Mesodermal cell (in vitro differentiated cells): Measurements from ENCODE around the gene OR2B2.
A peak's percentile ranks its signal among the peaks of the same experiment; 100 is the strongest.

Source experiments
- H3K27ac ChIP-seq: 2 replicates; pipeline ENCODE4 v1.7.0; 2013; ENCODE audit warnings: mild to moderate bottlenecking, low read depth, low read length, moderate library complexity; ENCODE audit not compliant: severe bottlenecking
- H3K36me3 ChIP-seq: 2 replicates; pipeline ENCODE4 v1.7.1; 2013; ENCODE audit warnings: mild to moderate bottlenecking, low read length, moderate library complexity; ENCODE audit not compliant: control insufficient read depth, insufficient read depth
- H3K4me1 ChIP-seq: one replicate; pipeline ENCODE4 v1.7.1; 2013; ENCODE audit warnings: mild to moderate bottlenecking, low read length; ENCODE audit not compliant: insufficient read depth, control insufficient read depth, poor library complexity, severe bottlenecking
- H3K4me3 ChIP-seq: 2 replicates; pipeline ENCODE4 v1.7.0; 2013; ENCODE audit warnings: low read length, control low read depth, mild to moderate bottlenecking; ENCODE audit not compliant: insufficient read depth, poor library complexity, severe bottlenecking; ENCODE audit errors: extremely low read depth
- H3K9me3 ChIP-seq: 2 replicates; pipeline ENCODE4 v1.7.1; 2013; ENCODE audit warnings: mild to moderate bottlenecking, low read length, moderate library complexity; ENCODE audit not compliant: control insufficient read depth
- WGBS, 2 experiments: methylation state at CpG; one replicate each; pipeline ENCODE4 v1.1.5; 2013; ENCODE audit warnings: missing lambda C conversion rate in 2 of 2; ENCODE audit not compliant: insufficient coverage in 2 of 2; 5-methylcytosine and 5-hydroxymethylcytosine counted together

The OR2B2 gene

GRCh38 chr6:27893836-27894807 is 18.1 kb downstream of the OR2B2 start:
- Histone ChIP-seq H3K4me3 (peak overlapping the region; percentile 72), H3K9me3 (no peaks in the 10 kb centered on the region), H3K4me1 (peaks cover 8% of the 10 kb centered on the region), H3K27ac (peak overlapping the region; percentile 97), H3K36me3 (no peaks in the 10 kb centered on the region)
- 0% methylated on average over 39 to 40 of the region's 48 CpGs for WGBS, 2 experiments

GRCh38 chr6:27893059-27893835 is 18.9 kb downstream of the OR2B2 start:
- Histone ChIP-seq H3K4me3 (peak overlapping the region; percentile 72), H3K4me1 (peaks cover 8% of the 10 kb centered on the region), H3K9me3 (no peaks in the 10 kb centered on the region), H3K27ac (peak overlapping the region; percentile 97), H3K36me3 (no peaks in the 10 kb centered on the region)
- 0 to 1% methylated on average over 23 to 36 of the region's 41 CpGs for WGBS, 2 experiments

DNA sequence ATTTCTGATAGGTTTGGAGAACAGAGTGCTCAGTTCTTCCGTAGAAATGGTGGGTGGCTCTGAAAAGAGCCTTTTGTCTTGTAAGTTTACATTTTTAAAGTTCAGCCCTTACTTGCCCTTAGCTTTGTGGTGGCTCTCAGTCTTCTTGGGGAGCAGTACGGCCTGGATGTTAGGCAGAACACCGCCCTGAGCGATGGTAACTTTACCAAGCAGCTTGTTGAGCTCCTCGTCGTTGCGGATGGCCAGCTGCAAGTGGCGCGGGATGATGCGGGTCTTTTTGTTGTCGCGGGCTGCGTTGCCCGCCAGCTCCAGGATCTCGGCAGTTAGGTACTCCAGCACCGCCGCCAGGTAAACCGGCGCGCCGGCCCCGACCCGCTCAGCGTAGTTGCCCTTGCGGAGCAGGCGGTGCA is 19.5 kb downstream of the OR2B2 start:
- peaks cover 8% of the 10 kb centered on the region for H3K4me1 ChIP-seq
- H3K9me3 ChIP-seq = no peaks in the 10 kb centered on the region
- peak overlapping the region; percentile 97 for H3K27ac ChIP-seq
- peak overlapping the region; percentile 72 for H3K4me3 ChIP-seq
- H3K36me3 ChIP-seq = no peaks in the 10 kb centered on the region
- 0% methylated on average over 21 to 26 of the region's 26 CpGs for WGBS, 2 experiments

DNA sequence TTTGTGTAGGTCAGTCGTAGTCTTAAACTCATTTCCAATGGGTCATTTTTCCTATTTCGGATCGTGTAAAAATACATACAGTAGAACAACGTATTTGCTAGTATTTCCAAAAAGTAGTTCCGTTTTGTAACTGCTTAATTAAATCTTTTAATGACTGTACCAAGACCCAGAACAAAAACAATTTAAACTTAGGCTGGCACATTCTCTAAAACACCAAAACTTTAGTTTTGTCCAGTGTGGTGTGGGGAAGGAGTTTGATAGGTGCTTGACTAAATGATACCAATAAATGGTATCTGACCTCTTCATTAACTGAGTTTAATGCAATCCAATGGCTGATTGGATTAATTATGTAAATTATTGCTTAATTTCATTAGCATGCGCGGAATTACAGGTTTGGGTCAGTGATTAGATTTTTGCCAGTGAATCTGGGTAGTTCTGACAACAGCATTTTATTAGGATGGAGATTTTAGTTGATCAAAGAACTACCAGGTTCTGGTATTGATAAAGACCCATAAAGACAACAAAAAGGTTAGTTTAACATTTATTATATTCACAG is 20.8 kb downstream of the OR2B2 start:
- Histone ChIP-seq H3K4me1 (peaks cover 8% of the 10 kb centered on the region), H3K9me3 (no peaks in the 10 kb centered on the region), H3K27ac (peak overlapping the region; percentile 97), H3K4me3 (peak overlapping the region; percentile 72), H3K36me3 (no peaks in the 10 kb centered on the region)
- 0% methylated on average over 1 to 2 of the region's 7 CpGs for WGBS, 2 experiments

GRCh38 chr6:27890445-27891319 is 21.5 kb downstream of the OR2B2 start:
- peaks cover 8% of the 10 kb centered on the region for H3K4me1 ChIP-seq
- H3K36me3 ChIP-seq = no peaks in the 10 kb centered on the region
- peak overlapping the region; percentile 72 for H3K4me3 ChIP-seq
- 0% methylated on average over 38 to 39 of the region's 50 CpGs for WGBS, 2 experiments
- no peaks in the 10 kb centered on the region for H3K9me3 ChIP-seq
- peak overlapping the region; percentile 97 for H3K27ac ChIP-seq

DNA sequence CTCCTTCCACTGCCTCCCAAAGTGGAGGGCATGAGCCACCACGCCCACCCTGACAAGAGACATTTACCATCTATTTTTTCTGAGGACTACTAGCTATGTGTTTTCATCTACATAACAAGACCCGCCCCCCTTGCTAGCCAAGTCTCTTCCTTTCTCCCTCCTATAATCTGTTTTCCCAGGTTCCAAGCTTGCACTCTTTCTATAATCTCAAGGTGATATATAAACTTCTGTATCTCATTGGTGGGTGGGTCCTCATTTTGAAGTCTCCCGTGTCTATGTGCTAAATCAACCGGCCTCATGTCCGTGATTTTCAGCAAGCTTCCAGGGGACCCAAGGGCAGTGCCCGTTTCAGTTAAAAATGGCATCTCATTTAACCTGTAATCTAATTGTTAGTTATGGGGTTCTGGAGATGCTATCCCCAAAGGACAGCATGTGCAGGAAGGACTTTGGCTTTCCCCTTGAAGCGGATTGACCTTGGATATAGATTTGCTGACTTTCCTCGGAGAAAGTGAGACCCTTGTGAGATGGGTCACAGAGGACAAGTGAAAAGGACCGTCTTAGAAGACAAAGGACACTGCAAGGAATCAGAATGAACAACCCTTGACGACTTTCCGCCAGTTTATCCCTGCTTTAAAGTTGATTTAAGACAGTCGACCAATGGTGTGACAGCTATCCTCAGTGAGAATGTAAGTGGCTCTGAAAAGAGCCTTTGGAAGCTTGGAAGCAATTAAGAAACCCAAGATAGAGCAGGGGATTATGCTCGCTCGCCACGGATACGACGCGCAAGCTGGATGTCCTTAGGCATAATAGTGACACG is 22.4 kb downstream of the OR2B2 start:
- Histone ChIP-seq H3K9me3 (no peaks in the 10 kb centered on the region), H3K36me3 (no peaks in the 10 kb centered on the region), H3K4me1 (peaks cover 8% of the 10 kb centered on the region), H3K4me3 (peak overlapping the region; percentile 72), H3K27ac (peak overlapping the region; percentile 97)
- 0 to 6% methylated on average over 17 to 19 of the region's 19 CpGs for WGBS, 2 experiments

GRCh38 chr6:27889275-27889627 is 22.9 kb downstream of the OR2B2 start:
- peak overlapping the region; percentile 97 for H3K27ac ChIP-seq
- H3K4me3 ChIP-seq = peak overlapping the region; percentile 72
- H3K9me3 ChIP-seq = no peaks in the 10 kb centered on the region
- H3K4me1 ChIP-seq = peaks cover 8% of the 10 kb centered on the region
- 16 to 17% methylated on average over 3 of the region's 3 CpGs for WGBS, 2 experiments
- no peaks in the 10 kb centered on the region for H3K36me3 ChIP-seq

GRCh38 chr6:27888566-27888965 is 23.6 kb downstream of the OR2B2 start:
- no peak overlapping the region for H3K4me3 ChIP-seq
- no peaks in the 10 kb centered on the region for H3K36me3 ChIP-seq
- WGBS, 2 experiments = 20 to 47% methylated on average over 1 to 2 of the region's 2 CpGs
- no peak overlapping the region for H3K27ac ChIP-seq
- H3K9me3 ChIP-seq = no peaks in the 10 kb centered on the region
- peaks cover 8% of the 10 kb centered on the region for H3K4me1 ChIP-seq

GRCh38 chr6:27886073-27886472 is 26.1 kb downstream of the OR2B2 start:
- WGBS, 2 experiments = 100% methylated on average over 1 of the region's 3 CpGs; no CpG with 5 or more reads in 1 of the 2 experiments
- H3K36me3 ChIP-seq = no peaks in the 10 kb centered on the region

More at GRCh38 chr6:27886073-27886472, 26.1 kb downstream of the OR2B2 start:
- peaks cover 8% of the 10 kb centered on the region for H3K4me1 ChIP-seq
- H3K4me3 ChIP-seq = no peak overlapping the region
- H3K9me3 ChIP-seq = no peaks in the 10 kb centered on the region
- no peak overlapping the region for H3K27ac ChIP-seq
